HepG2 (cell line): ENCODE results near the gene CALY. TPM values are rescaled to one million over a fixed set of nuclear protein-coding genes. Genes with fewer than 3 reads are reported as not detected.

ENCODE experiments used
- AGO1 ChIP-seq: fragments of 200-400 bp; formaldehyde crosslinking; IDR thresholded peaks from 2 replicates; pipeline ENCODE4 v1.6.1; 2017; ENCODE audit warnings: mild to moderate bottlenecking, low read depth, low read length, moderate library complexity; ENCODE audit not compliant: poor library complexity, severe bottlenecking
- AKAP8 ChIP-seq: sonication (generic); formaldehyde crosslinking; IDR thresholded peaks from 2 replicates; pipeline ENCODE4 v1.5.1; 2020; ENCODE audit warnings: mild to moderate bottlenecking, missing genetic modification reagents
- ATF7 ChIP-seq, 2 experiments: fragments of 450-650 bp in 1 of 2; sonication (generic) in 1 of 2; formaldehyde crosslinking in 1 of 2; IDR thresholded peaks; 2 replicates each; pipeline versions ENCODE4 v1.4.0 to v1.6.1; 2016 to 2020; ENCODE audit warnings: antibody characterized with exemption in 1 of 2, mild to moderate bottlenecking in 1 of 2, missing genetic modification reagents in 1 of 2
- ATRX ChIP-seq: sonication (generic); formaldehyde crosslinking; IDR thresholded peaks from 2 replicates; pipeline ENCODE4 v1.4.0; 2020; ENCODE audit warnings: missing genetic modification reagents, borderline replicate concordance
- FIP1L1 ChIP-seq: fragments of 200-400 bp; formaldehyde crosslinking; IDR thresholded peaks from 2 replicates; pipeline ENCODE4 v1.6.1; 2018; ENCODE audit warnings: low read depth, mild to moderate bottlenecking, low read length, moderate library complexity, borderline replicate concordance; ENCODE audit not compliant: insufficient read depth
- GABPB1 ChIP-seq: IDR thresholded peaks from 2 replicates; pipeline ENCODE4 v1.6.1; 2016; ENCODE audit warnings: mild to moderate bottlenecking, missing genetic modification reagents, moderate library complexity, missing compliant biosample characterization
- HMGXB4 ChIP-seq, 2 experiments: sonication (generic) in 1 of 2; formaldehyde crosslinking in 1 of 2; IDR thresholded peaks; 2 replicates each; pipeline versions ENCODE4 v1.4.0 to v1.6.1; 2018 to 2020; ENCODE audit warnings: missing genetic modification reagents in 2 of 2, borderline replicate concordance in 1 of 2, low read depth in 1 of 2, mild to moderate bottlenecking in 1 of 2, missing biosample characterization in 1 of 2
- HOXA5 ChIP-seq: sonication (generic); formaldehyde crosslinking; IDR thresholded peaks from 2 replicates; pipeline ENCODE4 v1.4.0; 2020; ENCODE audit warnings: missing genetic modification reagents
- IRF9 ChIP-seq: sonication (generic); formaldehyde crosslinking; IDR thresholded peaks from 2 replicates; pipeline ENCODE4 v1.8.0; 2022; ENCODE audit warnings: missing genetic modification reagents, mild to moderate bottlenecking, borderline replicate concordance
- MAZ ChIP-seq, 2 experiments: sonication (generic) in 1 of 2; formaldehyde crosslinking in 1 of 2; IDR thresholded peaks; 2 replicates each; pipeline versions ENCODE4 v1.5.0 to v1.6.1; 2012 to 2020; ENCODE audit warnings: low read depth in 2 of 2, mild to moderate bottlenecking in 2 of 2, borderline replicate concordance in 1 of 2, improper control_type of control experiment in 1 of 2, low read length in 1 of 2, missing genetic modification reagents in 1 of 2, moderate library complexity in 1 of 2
- MBD4 ChIP-seq: IDR thresholded peaks from 2 replicates; pipeline ENCODE4 v1.6.1; 2012; ENCODE audit warnings: low read length, inconsistent platforms, borderline replicate concordance
- RBM22 ChIP-seq: fragments of 200-400 bp; formaldehyde crosslinking; optimal IDR thresholded peaks from 2 replicates; pipeline ENCODE3; 2017; ENCODE audit warnings: mild to moderate bottlenecking, low read length, moderate library complexity
- ZC3H13 ChIP-seq: sonication (generic); formaldehyde crosslinking; IDR thresholded peaks from 2 replicates; pipeline ENCODE4 v1.8.1; 2023; ENCODE audit warnings: mild to moderate bottlenecking, missing genetic modification reagents, moderate library complexity
- ZFP91 ChIP-seq: sonication (generic); formaldehyde crosslinking; IDR thresholded peaks from 2 replicates; pipeline ENCODE4 v1.9.0; 2022; ENCODE audit warnings: missing genetic modification reagents, mild to moderate bottlenecking, borderline replicate concordance
- ZNF770 ChIP-seq: sonication (generic); formaldehyde crosslinking; IDR thresholded peaks from 2 replicates; pipeline ENCODE4 v1.5.0; 2020; ENCODE audit warnings: mild to moderate bottlenecking, missing genetic modification reagents
- polyA plus RNA-seq, 8 experiments: library from polyadenylated mRNA; depleted of rRNA in 3 of 8; stranded (reverse) in 7 of 8; unstranded in 1 of 8; fragments of >200 nt; fragmentation: Illumina TruSeq in 4 of 8; extraction: Trizol in 4 of 8; gene quantifications; 2 replicates each; pipeline versions ENCODE4 v1.2.1 to v1.2.3, GENCODE V29; 2011 to 2016; ENCODE audit warnings: low read depth in 4 of 8, missing spikeins in 1 of 8, mixed read lengths in 1 of 8; ENCODE audit not compliant: insufficient read depth in 1 of 8
- total RNA-seq, 5 experiments: library from RNA; depleted of rRNA; stranded (reverse); fragments of >200 nt; fragmentation: Illumina TruSeq; extraction: Trizol; gene quantifications; 2 replicates each; pipeline ENCODE4 v1.2.3, GENCODE V29; 2016; ENCODE audit warnings: low read depth in 1 of 5
- TF ChIP-seq, protein P1 (sequence below): sonication (generic); formaldehyde crosslinking; IDR thresholded peaks from 2 replicates; pipeline ENCODE4 v1.4.0; 2020; ENCODE audit warnings: missing genetic modification reagents

The CALY gene
- total and polyA plus RNA-seq, 2 of the 13 experiments (the other 11 are each of a cell fraction or from before 2014, with no cell fraction given) = 0.08 TPM; not detected in 1

GRCh38 chr10:133350950-133351329 lies 14.2 kb upstream of the CALY start (continued):
- TF ChIP-seq ATF7 (IDR thresholded peaks at IDR 0.05) (no peak), ATF7 (CRISPR knock-in tag; IDR thresholded peaks at IDR 0.05) (no peak), FIP1L1 (no peak), AGO1 (peak; percentile 68), HMGXB4 (CRISPR knock-in tag; IDR thresholded peaks at IDR 0.05; ENCODE audit: borderline replicate concordance in 1 of 2, low read depth in 1 of 2) (no peak), ATRX (CRISPR knock-in tag) (no peak), MAZ (IDR thresholded peaks at IDR 0.05; ENCODE audit: borderline replicate concordance, low read depth, low read length) (no peak), MAZ (CRISPR knock-in tag; IDR thresholded peaks at IDR 0.05; ENCODE audit: low read depth) (0 out of 2 replicates have a peak, but pooled peaks have one; percentile 23), ZC3H13 (CRISPR knock-in tag) (peak; percentile 57; the same call in 1 of the 2 replicates), HOXA5 (CRISPR knock-in tag) (no peak), MBD4 (no peak), IRF9 (CRISPR knock-in tag) (no peak), RBM22 (no peak), ZFP91 (CRISPR knock-in tag) (no peak), GABPB1 (CRISPR knock-in tag) (no peak), ZNF770 (CRISPR knock-in tag) (no peak), AKAP8 (CRISPR knock-in tag) (0 out of 2 replicates have a peak, but pooled peaks have one; percentile 8)
- TF ChIP-seq, protein P1, sequence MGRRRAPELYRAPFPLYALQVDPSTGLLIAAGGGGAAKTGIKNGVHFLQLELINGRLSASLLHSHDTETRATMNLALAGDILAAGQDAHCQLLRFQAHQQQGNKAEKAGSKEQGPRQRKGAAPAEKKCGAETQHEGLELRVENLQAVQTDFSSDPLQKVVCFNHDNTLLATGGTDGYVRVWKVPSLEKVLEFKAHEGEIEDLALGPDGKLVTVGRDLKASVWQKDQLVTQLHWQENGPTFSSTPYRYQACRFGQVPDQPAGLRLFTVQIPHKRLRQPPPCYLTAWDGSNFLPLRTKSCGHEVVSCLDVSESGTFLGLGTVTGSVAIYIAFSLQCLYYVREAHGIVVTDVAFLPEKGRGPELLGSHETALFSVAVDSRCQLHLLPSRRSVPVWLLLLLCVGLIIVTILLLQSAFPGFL (CRISPR knock-in tag) = no peak
